ENCODE measurements around the gene FGF14. TPM values are rescaled to one million over a fixed set of nuclear protein-coding genes. Genes with fewer than 3 reads are reported as not detected.

Gene FGF14
- polyA plus RNA-seq, 1 of the 3 experiments (the other 2 are of a cell fraction) = 0.20 TPM

- ChIA-PET POLR2A (interaction anchor here (0.7 to 1.4 kb wide), 4 partner anchors 36 to 421 kb away, joined by 3 to 8 read pairs (median 4); no protein-coding TSS in a partner anchor), CTCF (interaction anchor here (0.8 to 3.5 kb wide), 6 partner anchors 18 to 477 kb away, joined by 3 to 24 read pairs (median 3); no protein-coding TSS in a partner anchor)
- Histone ChIP-seq H3F3A (replicated peaks; ENCODE audit: insufficient read depth) (no peaks in the 10 kb centered on the region), H3K9me3 (no peaks in the 10 kb centered on the region), H4K20me1 (ENCODE audit: insufficient read depth) (no peaks in the 10 kb centered on the region), H3K4me1 (ENCODE audit: control insufficient read depth in 1 of 2, insufficient read depth in 2 of 2, low read depth in 1 of 2, low read length in 1 of 2) (peaks cover 0 to 44% of the 10 kb centered on the region in 2 experiments; a peak in 2 of 4 replicates), H3K27me3 (ENCODE audit: insufficient read depth) (no peaks in the 10 kb centered on the region), H3K79me2 (ENCODE audit: insufficient read depth) (no peaks in the 10 kb centered on the region), H3K4me3 (ENCODE audit: low read depth in 2 of 2, low read length in 1 of 2) (no peak overlapping the region; a peak in 1 of 4 replicates), H2AFZ (ENCODE audit: low read depth) (no peak overlapping the region), H3K27ac (ENCODE audit: low read depth in 2 of 2, low read length in 1 of 2) (peak overlapping the region in 1 of 2 experiments; percentile 90; a peak in 2 of 4 replicates), H3K9me2 (no peaks in the 10 kb centered on the region), H3K36me3 (replicated peaks in 1 of 2; ENCODE audit: control insufficient read depth in 1 of 2, insufficient read depth in 2 of 2, low read length in 1 of 2) (no peaks in the 10 kb centered on the region), H3K9ac (no peak overlapping the region), H3K4me2 (no peak overlapping the region)
- peak; percentile 42 for DNase-seq
- no peak for TF ChIP-seq MAX (IDR thresholded peaks at IDR 0.05; ENCODE audit: low read depth)
- no peak for TF ChIP-seq RXRA (IDR thresholded peaks at IDR 0.05; ENCODE audit: borderline replicate concordance, low read depth)
- TF ChIP-seq RCOR1 (IDR thresholded peaks at IDR 0.05; ENCODE audit: low read length) = peak; percentile 96
- peak; percentile 52; the same call in 1 of the 2 replicates for TF ChIP-seq TCF12 (IDR thresholded peaks at IDR 0.05)
- TF ChIP-seq SIN3A (IDR thresholded peaks at IDR 0.05; ENCODE audit: borderline replicate concordance, low read depth, low read length) = no peak
- no peak for TF ChIP-seq ELF1 (IDR thresholded peaks at IDR 0.05)
- TF ChIP-seq MEF2A (IDR thresholded peaks at IDR 0.05; ENCODE audit: borderline replicate concordance, low read depth) = no peak
- TF ChIP-seq NFIC (IDR thresholded peaks at IDR 0.05; ENCODE audit: borderline replicate concordance) = no peak
- no peak for TF ChIP-seq EZH2phosphoT487 (IDR thresholded peaks at IDR 0.05; ENCODE audit: borderline replicate concordance, low read depth)
- TF ChIP-seq EP300 (IDR thresholded peaks at IDR 0.05; ENCODE audit: borderline replicate concordance in 1 of 2, low read depth in 1 of 2, low read length in 1 of 2) = peak; percentile 17 to 93; a peak in 2 of 4 replicates
- peak; percentile 40 for TF ChIP-seq CHD2 (IDR thresholded peaks at IDR 0.05; ENCODE audit: low read length, partially characterized antibody)
- TF ChIP-seq, protein P1, sequence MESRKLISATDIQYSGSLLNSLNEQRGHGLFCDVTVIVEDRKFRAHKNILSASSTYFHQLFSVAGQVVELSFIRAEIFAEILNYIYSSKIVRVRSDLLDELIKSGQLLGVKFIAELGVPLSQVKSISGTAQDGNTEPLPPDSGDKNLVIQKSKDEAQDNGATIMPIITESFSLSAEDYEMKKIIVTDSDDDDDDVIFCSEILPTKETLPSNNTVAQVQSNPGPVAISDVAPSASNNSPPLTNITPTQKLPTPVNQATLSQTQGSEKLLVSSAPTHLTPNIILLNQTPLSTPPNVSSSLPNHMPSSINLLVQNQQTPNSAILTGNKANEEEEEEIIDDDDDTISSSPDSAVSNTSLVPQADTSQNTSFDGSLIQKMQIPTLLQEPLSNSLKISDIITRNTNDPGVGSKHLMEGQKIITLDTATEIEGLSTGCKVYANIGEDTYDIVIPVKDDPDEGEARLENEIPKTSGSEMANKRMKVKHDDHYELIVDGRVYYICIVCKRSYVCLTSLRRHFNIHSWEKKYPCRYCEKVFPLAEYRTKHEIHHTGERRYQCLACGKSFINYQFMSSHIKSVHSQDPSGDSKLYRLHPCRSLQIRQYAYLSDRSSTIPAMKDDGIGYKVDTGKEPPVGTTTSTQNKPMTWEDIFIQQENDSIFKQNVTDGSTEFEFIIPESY (IDR thresholded peaks at IDR 0.05; ENCODE audit: borderline replicate concordance, low read depth) = no peak
- peak; percentile 93 for TF ChIP-seq GATA2 (CRISPR knock-in tag; IDR thresholded peaks at IDR 0.05)
- TF ChIP-seq, protein P2, sequence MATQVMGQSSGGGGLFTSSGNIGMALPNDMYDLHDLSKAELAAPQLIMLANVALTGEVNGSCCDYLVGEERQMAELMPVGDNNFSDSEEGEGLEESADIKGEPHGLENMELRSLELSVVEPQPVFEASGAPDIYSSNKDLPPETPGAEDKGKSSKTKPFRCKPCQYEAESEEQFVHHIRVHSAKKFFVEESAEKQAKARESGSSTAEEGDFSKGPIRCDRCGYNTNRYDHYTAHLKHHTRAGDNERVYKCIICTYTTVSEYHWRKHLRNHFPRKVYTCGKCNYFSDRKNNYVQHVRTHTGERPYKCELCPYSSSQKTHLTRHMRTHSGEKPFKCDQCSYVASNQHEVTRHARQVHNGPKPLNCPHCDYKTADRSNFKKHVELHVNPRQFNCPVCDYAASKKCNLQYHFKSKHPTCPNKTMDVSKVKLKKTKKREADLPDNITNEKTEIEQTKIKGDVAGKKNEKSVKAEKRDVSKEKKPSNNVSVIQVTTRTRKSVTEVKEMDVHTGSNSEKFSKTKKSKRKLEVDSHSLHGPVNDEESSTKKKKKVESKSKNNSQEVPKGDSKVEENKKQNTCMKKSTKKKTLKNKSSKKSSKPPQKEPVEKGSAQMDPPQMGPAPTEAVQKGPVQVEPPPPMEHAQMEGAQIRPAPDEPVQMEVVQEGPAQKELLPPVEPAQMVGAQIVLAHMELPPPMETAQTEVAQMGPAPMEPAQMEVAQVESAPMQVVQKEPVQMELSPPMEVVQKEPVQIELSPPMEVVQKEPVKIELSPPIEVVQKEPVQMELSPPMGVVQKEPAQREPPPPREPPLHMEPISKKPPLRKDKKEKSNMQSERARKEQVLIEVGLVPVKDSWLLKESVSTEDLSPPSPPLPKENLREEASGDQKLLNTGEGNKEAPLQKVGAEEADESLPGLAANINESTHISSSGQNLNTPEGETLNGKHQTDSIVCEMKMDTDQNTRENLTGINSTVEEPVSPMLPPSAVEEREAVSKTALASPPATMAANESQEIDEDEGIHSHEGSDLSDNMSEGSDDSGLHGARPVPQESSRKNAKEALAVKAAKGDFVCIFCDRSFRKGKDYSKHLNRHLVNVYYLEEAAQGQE (IDR thresholded peaks at IDR 0.05; ENCODE audit: low read depth, low read length) = no peak
- TF ChIP-seq TAF1 (IDR thresholded peaks at IDR 0.05; ENCODE audit: borderline replicate concordance, low read depth, low read length) = no peak
- TF ChIP-seq, protein P3, sequence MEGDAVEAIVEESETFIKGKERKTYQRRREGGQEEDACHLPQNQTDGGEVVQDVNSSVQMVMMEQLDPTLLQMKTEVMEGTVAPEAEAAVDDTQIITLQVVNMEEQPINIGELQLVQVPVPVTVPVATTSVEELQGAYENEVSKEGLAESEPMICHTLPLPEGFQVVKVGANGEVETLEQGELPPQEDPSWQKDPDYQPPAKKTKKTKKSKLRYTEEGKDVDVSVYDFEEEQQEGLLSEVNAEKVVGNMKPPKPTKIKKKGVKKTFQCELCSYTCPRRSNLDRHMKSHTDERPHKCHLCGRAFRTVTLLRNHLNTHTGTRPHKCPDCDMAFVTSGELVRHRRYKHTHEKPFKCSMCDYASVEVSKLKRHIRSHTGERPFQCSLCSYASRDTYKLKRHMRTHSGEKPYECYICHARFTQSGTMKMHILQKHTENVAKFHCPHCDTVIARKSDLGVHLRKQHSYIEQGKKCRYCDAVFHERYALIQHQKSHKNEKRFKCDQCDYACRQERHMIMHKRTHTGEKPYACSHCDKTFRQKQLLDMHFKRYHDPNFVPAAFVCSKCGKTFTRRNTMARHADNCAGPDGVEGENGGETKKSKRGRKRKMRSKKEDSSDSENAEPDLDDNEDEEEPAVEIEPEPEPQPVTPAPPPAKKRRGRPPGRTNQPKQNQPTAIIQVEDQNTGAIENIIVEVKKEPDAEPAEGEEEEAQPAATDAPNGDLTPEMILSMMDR (IDR thresholded peaks at IDR 0.05) = no peak
- TF ChIP-seq FOXM1 (IDR thresholded peaks at IDR 0.05; ENCODE audit: low read depth) = no peak
- peak; percentile 64; the same call in 1 of the 2 replicates for TF ChIP-seq FOXJ3 (CRISPR knock-in tag; IDR thresholded peaks at IDR 0.05)
- WGBS (ENCODE audit: low lambda C conversion rate) = 28% methylated on average over 5 of the region's 5 CpGs
Observed at GRCh38 chr13:101978552-101979315, 423.1 kb downstream of the FGF14 start.

Measured in SK-N-SH (cell line).